GM19351 (cell line): ENCODE data around the gene LMBR1.
"Not testable (repeated sequence)": the region's sequence is repeated elsewhere in the genome, so short reads cannot be mapped to it uniquely, and the experiment has no call there.

Experiments
- ATAC-seq: cut with Tn5 transposase; IDR thresholded peaks from one replicate; pipeline ENCODE4 v1.9.1; 2021; ENCODE audit warnings: mild to moderate bottlenecking, moderate library complexity; ENCODE audit not compliant: unreplicated experiment

LMBR1 gene

GRCh38 chr7:156661637-156662036, 231.3 kb downstream of the LMBR1 start:
- no peak for ATAC-seq

- ATAC-seq: no peak
Observed at GRCh38 chr7:156659961-156660360, 233.0 kb downstream of the LMBR1 start.

GRCh38 chr7:156659203-156659602, 233.8 kb downstream of the LMBR1 start:
- ATAC-seq: no peak

- ATAC-seq: no peak
Observed at GRCh38 chr7:156657681-156658080, 235.3 kb downstream of the LMBR1 start.

DNA sequence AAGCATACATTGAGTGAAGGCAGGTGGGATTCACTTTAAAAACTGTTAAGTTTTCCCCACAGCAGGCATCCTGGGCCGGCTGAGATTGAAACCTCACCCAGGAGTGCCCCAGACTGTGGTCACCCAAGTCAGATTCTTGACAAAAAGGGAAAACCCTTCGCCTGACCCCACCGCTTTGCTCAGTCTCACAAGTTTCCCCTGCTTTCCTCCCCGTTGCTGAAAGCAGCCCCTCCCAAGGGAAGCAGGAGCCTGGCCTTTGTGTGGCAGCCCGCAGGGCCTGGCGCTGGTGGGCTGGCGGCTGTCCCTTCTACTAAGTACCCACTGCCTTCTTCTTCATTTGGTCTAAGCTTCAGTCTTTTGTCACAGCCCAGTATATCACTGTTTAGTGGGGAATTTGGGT, 236.4 kb downstream of the LMBR1 start:
- peak; percentile 54 for ATAC-seq

- no peak for ATAC-seq
Observed at GRCh38 chr7:156655983-156656382, 237.0 kb downstream of the LMBR1 start.

DNA sequence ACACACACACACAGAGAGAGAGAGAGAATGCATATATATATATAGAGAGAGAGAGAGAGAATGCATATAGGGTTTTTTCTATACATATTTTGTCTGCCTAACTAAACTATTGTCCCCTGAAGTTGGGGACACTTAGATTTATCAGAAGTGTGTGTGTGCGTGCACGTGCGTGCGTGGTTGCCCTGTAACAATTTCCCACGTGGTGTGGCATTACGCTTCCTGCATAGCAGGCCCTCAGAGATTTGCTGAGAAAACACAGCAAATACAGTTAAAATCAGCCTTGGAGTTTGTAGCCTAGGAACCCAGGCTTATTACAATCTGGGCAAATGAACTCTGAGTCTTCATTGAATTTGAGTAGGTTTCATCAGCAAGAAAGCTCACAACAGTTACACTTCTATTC, 237.7 kb downstream of the LMBR1 start:
- no peak for ATAC-seq

- ATAC-seq: no peak
Observed at GRCh38 chr7:156654511-156655234, 238.3 kb downstream of the LMBR1 start.

DNA sequence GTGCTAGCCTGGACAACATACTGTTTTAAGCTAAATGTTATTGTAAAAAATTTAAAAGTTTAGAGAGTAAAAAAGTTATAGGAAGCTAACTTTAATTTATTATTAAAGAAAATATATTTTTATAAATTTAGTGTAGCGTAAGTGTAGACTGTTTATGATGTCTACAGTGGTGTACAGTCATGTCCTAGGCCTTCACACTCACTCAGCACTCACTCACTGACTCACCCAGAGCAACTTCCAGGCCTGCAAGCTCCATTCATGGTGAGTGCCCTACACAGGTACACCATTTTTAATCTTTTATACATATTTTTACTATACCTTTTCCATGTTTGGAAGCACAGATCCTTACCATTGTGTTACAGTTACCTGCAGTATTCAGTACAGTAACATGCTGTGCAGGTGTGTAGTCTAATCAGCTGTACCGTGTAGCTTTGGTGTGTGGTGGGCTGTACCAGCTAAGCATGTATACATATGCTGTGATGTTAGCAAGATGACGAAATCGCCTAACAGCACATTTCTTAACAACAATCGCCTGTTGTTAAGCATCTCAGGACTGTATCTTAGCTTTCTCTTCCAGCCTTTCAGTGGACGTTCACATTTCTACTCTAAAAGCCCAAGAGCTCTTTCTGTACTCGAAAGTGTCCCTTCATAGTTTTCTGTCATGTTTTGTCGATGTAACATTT, 240.0 kb downstream of the LMBR1 start:
- no peak for ATAC-seq

DNA sequence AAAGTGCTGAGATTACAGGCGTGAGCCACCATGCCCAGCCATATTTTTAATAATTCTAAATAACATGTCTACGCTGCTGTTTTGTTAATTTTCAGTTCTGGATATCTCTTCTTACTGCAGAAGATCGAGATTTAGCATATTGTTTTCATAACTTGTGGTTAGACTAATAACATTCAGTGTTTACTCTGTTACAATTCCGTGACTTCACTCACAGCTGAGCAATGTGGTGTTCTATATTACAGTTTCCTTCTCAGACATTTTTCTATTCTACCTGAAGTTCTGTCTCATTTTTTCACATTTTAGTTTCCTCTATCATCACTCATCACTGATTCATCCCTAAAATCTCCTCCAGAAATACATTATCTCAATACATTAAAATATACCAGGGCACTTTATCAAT, 241.5 kb downstream of the LMBR1 start:
- ATAC-seq: no peak

GRCh38 chr7:156650042-156650441, 242.9 kb downstream of the LMBR1 start:
- ATAC-seq: no peak

GRCh38 chr7:156647330-156647729, 245.7 kb downstream of the LMBR1 start:
- not testable (repeated sequence) for ATAC-seq

DNA sequence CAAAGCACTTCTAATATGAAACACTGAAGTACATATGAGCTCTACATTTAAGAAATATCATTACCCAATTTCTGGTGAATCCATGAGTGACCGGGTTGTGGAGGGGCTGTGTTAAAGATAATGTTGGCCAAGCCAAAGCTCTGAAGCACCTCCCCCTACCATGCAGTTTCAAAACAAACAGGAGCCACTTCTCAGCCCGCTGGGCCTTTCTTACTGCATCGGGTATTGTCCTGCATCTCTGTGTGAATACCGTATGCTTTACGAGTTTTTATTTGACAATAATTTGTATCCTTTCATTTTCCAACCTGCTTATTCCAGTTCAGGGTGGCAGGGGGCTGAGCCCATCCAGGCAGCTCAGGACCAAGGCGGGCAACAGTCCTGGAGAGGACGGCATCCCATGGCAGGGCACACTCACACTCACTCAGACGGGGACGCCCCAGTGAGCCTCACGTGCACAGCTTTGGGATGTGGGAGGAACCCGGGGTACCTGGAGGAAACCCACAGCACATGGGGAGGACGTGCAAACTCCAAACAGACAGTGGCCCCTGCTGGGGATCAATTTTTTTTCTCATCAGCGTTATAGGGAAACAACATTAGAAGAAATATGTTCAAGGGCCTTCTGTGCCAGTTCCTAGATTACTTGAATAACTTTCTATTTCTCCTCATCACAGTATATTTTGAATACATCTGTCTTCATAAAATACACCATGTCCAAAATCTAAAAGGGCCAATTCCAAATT, 250.5 kb downstream of the LMBR1 start:
- ATAC-seq: no peak

GRCh38 chr7:156640949-156641485, 252.0 kb downstream of the LMBR1 start:
- ATAC-seq: peak; percentile 67

GRCh38 chr7:156640257-156640948, 252.6 kb downstream of the LMBR1 start, which contains the start of gene RNF32:
TSS of gene RNF32 (plus strand) at chr7:156640774. CDS start at chr7:156643878, 3,104 bp downstream.
- ATAC-seq: peak; percentile 81

- no peak for ATAC-seq
Observed at GRCh38 chr7:156639426-156640256, 253.3 kb downstream of the LMBR1 start.

GRCh38 chr7:156638443-156639077, 254.4 kb downstream of the LMBR1 start:
- ATAC-seq: no peak

DNA sequence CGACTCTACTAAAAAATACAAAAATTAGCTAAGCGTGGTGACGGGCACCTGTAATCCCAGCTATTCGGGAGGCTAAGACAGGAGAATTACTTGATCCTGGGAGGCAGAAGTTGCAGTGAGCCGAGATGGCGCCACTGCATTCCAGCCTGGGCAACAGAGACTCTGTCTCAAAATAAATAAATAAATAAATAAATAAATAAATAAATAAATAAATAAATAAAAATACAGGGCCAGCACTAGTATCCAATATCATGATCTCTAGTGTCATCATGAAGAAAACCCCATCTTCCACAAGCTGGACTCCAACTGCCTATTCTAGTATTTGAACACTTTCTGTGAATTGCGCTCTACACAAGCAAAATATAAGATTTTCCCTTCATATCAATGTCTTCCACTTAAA, 255.9 kb downstream of the LMBR1 start:
- not testable (repeated sequence) for ATAC-seq
